Retinal pigment epithelial cell (primary cell): Measurements from ENCODE around the gene CPEB4.
A peak's percentile ranks its signal among the peaks of the same experiment; 100 is the strongest.

Experiments used
- DNase-seq: peaks from one replicate; pipeline ENCODE4 v3.0.0-alpha.2; 2010; ENCODE audit warnings: low read depth
- H3K4me3 ChIP-seq: 2 replicates; pipeline ENCODE4 v1.5.1; 2011; ENCODE audit warnings: mild to moderate bottlenecking, low read length, control low read depth, moderate library complexity
- CTCF ChIP-seq: conservative IDR thresholded peaks from 2 replicates; pipeline ENCODE4 v1.5.1; 2011; ENCODE audit warnings: low read depth, low read length, control low read depth, inconsistent platforms

CPEB4 gene

DNA sequence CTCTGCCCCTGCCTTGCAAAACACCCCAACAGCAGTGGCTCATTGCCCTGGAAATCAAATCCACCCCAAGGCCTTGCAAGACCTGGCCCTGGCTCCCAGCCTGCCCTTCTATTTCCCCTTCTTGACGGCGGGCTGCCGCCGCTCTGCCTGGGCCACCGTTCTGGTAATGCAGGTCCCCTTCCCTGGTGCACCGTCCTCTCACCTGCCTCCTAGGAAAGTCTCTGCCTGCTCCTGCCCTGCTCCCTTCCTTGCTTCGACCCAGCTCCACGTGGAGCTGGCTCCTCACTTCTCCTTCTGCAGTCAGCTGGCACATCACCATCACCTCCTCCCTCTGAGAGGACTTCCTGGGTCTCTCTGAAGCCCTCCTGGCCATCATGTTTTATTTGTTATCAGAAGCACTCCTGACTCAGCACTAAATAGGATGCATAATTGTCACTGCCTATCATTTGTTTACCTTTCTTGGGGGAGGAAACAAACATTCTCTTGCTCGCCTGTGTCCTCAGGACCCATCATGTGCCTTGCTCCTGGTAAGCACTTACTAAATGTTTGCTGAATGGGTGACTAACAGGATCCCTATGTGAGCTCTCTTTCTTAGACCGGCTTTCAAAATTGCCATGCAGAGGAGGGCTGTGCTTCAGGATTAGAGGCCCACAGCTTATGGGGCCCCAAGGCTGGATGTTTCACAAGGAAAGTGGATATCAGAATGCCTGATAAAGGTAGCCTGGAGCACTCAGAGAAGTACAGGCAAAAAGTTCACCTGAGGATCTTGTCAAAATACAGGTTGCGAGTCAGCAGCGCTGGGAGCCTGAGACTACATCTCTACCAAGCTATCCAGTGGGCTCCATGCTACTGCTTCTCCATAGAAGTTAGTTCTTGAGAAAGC is 81.3 kb downstream of the CPEB4 start:
- DNase-seq = peak; percentile 97
- no peak for TF ChIP-seq CTCF
- H3K4me3 ChIP-seq = no peak overlapping the region

- no peak for DNase-seq
- H3K4me3 ChIP-seq = no peak overlapping the region
- TF ChIP-seq CTCF = peak; percentile 45
These were observed 82.9 kb downstream of the CPEB4 start for GRCh38 chr5:173970878-173971650.

GRCh38 chr5:173971681-173972345 is 83.7 kb downstream of the CPEB4 start:
- TF ChIP-seq CTCF = no peak
- no peak overlapping the region for H3K4me3 ChIP-seq
- no peak for DNase-seq

GRCh38 chr5:173972607-173972924 is 84.4 kb downstream of the CPEB4 start:
- no peak for DNase-seq
- peak overlapping the region; percentile 59 for H3K4me3 ChIP-seq
- TF ChIP-seq CTCF = no peak

- no peak for DNase-seq
- TF ChIP-seq CTCF = peak; percentile 83
- peak overlapping the region; percentile 59 for H3K4me3 ChIP-seq
These were observed 84.9 kb downstream of the CPEB4 start for GRCh38 chr5:173972925-173973615.

DNA sequence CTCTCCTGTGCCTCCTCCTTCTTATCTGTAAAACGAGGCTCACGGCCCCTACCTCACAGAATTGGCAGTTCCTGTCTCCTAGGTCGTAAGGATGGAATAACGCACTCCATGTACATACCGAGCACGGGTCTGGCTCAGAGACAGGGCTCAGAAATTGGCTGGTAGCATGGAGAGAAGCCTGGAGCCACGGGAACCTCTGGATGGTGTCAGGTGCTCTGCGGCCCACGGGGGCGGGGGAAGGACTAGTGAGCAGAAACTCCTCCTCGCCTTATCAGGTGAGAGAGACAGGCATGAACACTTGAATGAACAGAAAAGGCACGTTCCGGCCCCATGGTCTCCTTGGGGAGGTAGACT is 85.4 kb downstream of the CPEB4 start:
- TF ChIP-seq CTCF = no peak
- no peak for DNase-seq
- peak overlapping the region; percentile 59 for H3K4me3 ChIP-seq
